B cell (primary cell): Measurements from ENCODE around the gene JAK3. TPM values are rescaled to one million over a fixed set of nuclear protein-coding genes. Genes with fewer than 3 reads are reported as not detected.

Experiments
- ATAC-seq: fragments of 200-7000 bp; cut with Tn5 transposase; one replicate; pipeline ENCODE4 v1.10.0; 2021; ENCODE audit warnings: low read depth, mild to moderate bottlenecking, moderate number of reproducible peaks, moderate library complexity
- CTCF ChIA-PET: fragments of 350-600 bp; sonication (Branson Sonifier 250); formaldehyde crosslinking; loops from one replicate; lab custom pipeline; 2021; ENCODE audit warnings: antibody characterized with exemption, inconsistent platforms; lab: Charles Lee
- POLR2A ChIA-PET: fragments of 350-600 bp; sonication (Branson Sonifier 250); formaldehyde crosslinking; loops from one replicate; lab custom pipeline; 2021; ENCODE audit warnings: antibody characterized with exemption; lab: Charles Lee
- DNase-seq: peaks from one replicate; pipeline ENCODE4 v3.0.0; 2013
- H2AFZ ChIP-seq: 2 replicates; pipeline ENCODE4 v1.6.1; 2012; ENCODE audit warnings: mild to moderate bottlenecking, low read depth, low read length; ENCODE audit not compliant: insufficient read depth, poor library complexity, severe bottlenecking
- H3K27ac ChIP-seq, 2 donors: 1 replicate in 1 of 2; 2 replicates in 1 of 2; pipeline ENCODE4 v1.5.1; 2012 to 2013; ENCODE audit warnings: low read length in 2 of 2, mild to moderate bottlenecking in 2 of 2, moderate library complexity in 1 of 2
- H3K27me3 ChIP-seq, 4 experiments: fragments of 200-600 bp in 1 of 4; sonication (generic) in 1 of 4; replicated peaks in 1 of 4; 1 replicate in 2 of 4; 2 replicates in 2 of 4; pipeline versions ENCODE4 v1.6.1 to v1.7.0; 2013 to 2016; ENCODE audit warnings: low read length in 3 of 4, mild to moderate bottlenecking in 2 of 4, mixed read lengths in 1 of 4, moderate library complexity in 1 of 4; ENCODE audit not compliant: insufficient read depth in 4 of 4, control insufficient read depth in 3 of 4; ENCODE audit errors: control extremely low read depth in 1 of 4
- H3K36me3 ChIP-seq, 2 experiments: replicated peaks in 1 of 2; 1 replicate in 1 of 2; 2 replicates in 1 of 2; pipeline versions ENCODE4 v1.6.1 to v1.7.1; 2013; ENCODE audit warnings: low read length in 1 of 2; ENCODE audit not compliant: insufficient read depth in 2 of 2, control insufficient read depth in 1 of 2; ENCODE audit errors: control extremely low read depth in 1 of 2, extremely low read depth in 1 of 2
- H3K4me1 ChIP-seq, 2 donors: fragments of 200-600 bp in 1 of 2; sonication (generic) in 1 of 2; 1 replicate in 1 of 2; 2 replicates in 1 of 2; pipeline versions ENCODE4 v1.5.1 to v1.6.1; 2013 to 2017; ENCODE audit warnings: low read length in 2 of 2; ENCODE audit not compliant: control insufficient read depth in 2 of 2, insufficient read depth in 2 of 2
- H3K4me2 ChIP-seq: replicated peaks from 2 replicates; pipeline ENCODE3; 2012; ENCODE audit warnings: mild to moderate bottlenecking, low read depth, low read length; ENCODE audit not compliant: poor library complexity, severe bottlenecking
- H3K4me3 ChIP-seq, 5 experiments: fragments of 200-600 bp in 1 of 5; sonication (generic) in 1 of 5; 1 replicate in 3 of 5; 2 replicates in 2 of 5; pipeline versions ENCODE4 v1.5.1 to v1.7.0; 2011 to 2016; ENCODE audit warnings: low read length in 4 of 5, mild to moderate bottlenecking in 4 of 5, low read depth in 2 of 5, control low read depth in 1 of 5, moderate library complexity in 1 of 5; ENCODE audit not compliant: insufficient read depth in 1 of 5; ENCODE audit errors: control extremely low read depth in 1 of 5, extremely low read depth in 1 of 5
- H3K79me2 ChIP-seq: fragments of 200-600 bp; sonication (generic); one replicate; pipeline ENCODE4 v1.6.0; 2016; ENCODE audit warnings: low read length; ENCODE audit not compliant: control insufficient read depth, insufficient read depth
- H3K9ac ChIP-seq: fragments of 200-600 bp; sonication (generic); 2 replicates; pipeline ENCODE4 v1.6.1; 2017; ENCODE audit warnings: mild to moderate bottlenecking, low read length, moderate library complexity
- H3K9me3 ChIP-seq, 3 donors: one replicate each; pipeline versions ENCODE4 v1.6.1 to v1.7.1; 2013; ENCODE audit warnings: low read length in 2 of 3; ENCODE audit not compliant: control insufficient read depth in 2 of 3, insufficient read depth in 1 of 3; ENCODE audit errors: control extremely low read depth in 1 of 3
- H4K20me1 ChIP-seq: 2 replicates; pipeline ENCODE4 v1.6.0; 2012; ENCODE audit warnings: mild to moderate bottlenecking, low read length; ENCODE audit not compliant: insufficient read depth, control insufficient read depth, poor library complexity, severe bottlenecking
- H3K27ac Mint-ChIP-seq: one replicate; pipeline ENCODE4 v1.8.0; 2021; ENCODE audit warnings: mixed read lengths
- H3K27me3 Mint-ChIP-seq: one replicate; pipeline ENCODE4 v1.8.0; 2021; ENCODE audit warnings: mixed read lengths
- H3K4me1 Mint-ChIP-seq: one replicate; pipeline ENCODE4 v1.8.0; 2021; ENCODE audit warnings: mixed read lengths
- H3K4me3 Mint-ChIP-seq: one replicate; pipeline ENCODE4 v1.8.0; 2021; ENCODE audit warnings: mixed read lengths
- H3K9me3 Mint-ChIP-seq: one replicate; pipeline ENCODE4 v1.8.0; 2022; ENCODE audit warnings: mixed read lengths; ENCODE audit not compliant: insufficient read depth
- EZH2 ChIP-seq: IDR thresholded peaks from 2 replicates; pipeline ENCODE4 v1.6.1; 2012; ENCODE audit warnings: borderline replicate concordance, low read depth, mild to moderate bottlenecking, moderate library complexity, low read length; ENCODE audit not compliant: insufficient read depth, poor library complexity, severe bottlenecking
- WGBS: methylation state at CpG from one replicate; pipeline ENCODE4 v1.1.5; 2013; ENCODE audit warnings: missing lambda C conversion rate; ENCODE audit not compliant: insufficient coverage; 5-methylcytosine and 5-hydroxymethylcytosine counted together
- intact Hi-C: fragments of 100-400 bp; cut with micrococcal nuclease; formaldehyde crosslinking; loops from one replicate; pipeline ENCODE4 v1.10.0; 2022
- polyA plus RNA-seq: library from polyadenylated mRNA; depleted of rRNA; stranded (reverse); fragments of >200 nt; gene quantifications from 2 replicates; pipeline ENCODE4 v1.2.3, GENCODE V29; 2012
- total RNA-seq, 2 donors: library from RNA; stranded (reverse); fragments of 120-200 nt in 1 of 2; gene quantifications; 1 replicate in 1 of 2; 2 replicates in 1 of 2; pipeline versions ENCODE4 v1.2.3 to v1.2.4, GENCODE V29; 2013 to 2022
- TF ChIP-seq, protein P1 (sequence below): fragments of 200-600 bp; IDR thresholded peaks from one replicate; pipeline ENCODE4 v1.8.0; 2022; ENCODE audit warnings: antibody characterized with exemption, mild to moderate bottlenecking

The JAK3 gene
- total and polyA plus RNA-seq, 2 donors (not counting 1 experiment from before 2014, with no cell fraction given) = 102 to 143 TPM

DNA sequence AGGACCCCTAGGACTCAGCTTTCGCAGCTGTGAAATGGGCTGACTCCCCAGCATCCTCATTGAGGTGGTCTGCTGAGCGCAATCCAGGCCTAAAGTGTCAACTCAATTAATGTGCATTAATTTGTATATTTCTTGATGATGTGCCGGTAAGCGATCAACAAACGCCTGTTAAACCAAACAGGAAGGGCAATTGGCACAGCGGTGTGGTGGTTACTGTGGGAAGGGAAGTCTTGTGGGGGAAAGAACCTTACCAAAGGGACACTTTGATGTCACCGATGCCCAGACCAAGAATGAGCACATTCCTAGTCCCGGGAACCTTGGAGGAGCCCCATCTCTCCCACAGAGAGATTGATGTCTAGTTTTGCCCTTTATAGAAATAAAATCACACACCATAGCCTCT lies 1.6 kb downstream of the JAK3 start:
- DNase-seq (no peak), ATAC-seq (no peak)
- peaks cover 54% of the 10 kb centered on the region for H3K4me1 Mint-ChIP-seq
- Histone ChIP-seq H3K4me1 (peaks cover 51 to 77% of the 10 kb centered on the region in 2 donors), H3K27ac (peak overlapping the region; percentile 10 to 94), H3K79me2 (peaks cover 63% of the 10 kb centered on the region), H4K20me1 (peaks cover 36% of the 10 kb centered on the region), H3K9ac (no peak overlapping the region), H3K36me3 (peaks cover 0 to 33% of the 10 kb centered on the region in 2 experiments), H3K4me3 (peak overlapping the region in 4 of 5 experiments; percentile 6 to 67 (median 12)), H3K9me3 (peaks cover 0 to 6% (median 0%) of the 10 kb centered on the region in 3 donors), H3K4me2 (peak overlapping the region; percentile 93), H2AFZ (no peak overlapping the region), H3K27me3 (no peaks in the 10 kb centered on the region)
- H3K4me3 Mint-ChIP-seq = peak overlapping the region; percentile 75
- H3K27me3 Mint-ChIP-seq = no peaks in the 10 kb centered on the region
- H3K9me3 Mint-ChIP-seq = no peaks in the 10 kb centered on the region
- TF ChIP-seq, protein P1, sequence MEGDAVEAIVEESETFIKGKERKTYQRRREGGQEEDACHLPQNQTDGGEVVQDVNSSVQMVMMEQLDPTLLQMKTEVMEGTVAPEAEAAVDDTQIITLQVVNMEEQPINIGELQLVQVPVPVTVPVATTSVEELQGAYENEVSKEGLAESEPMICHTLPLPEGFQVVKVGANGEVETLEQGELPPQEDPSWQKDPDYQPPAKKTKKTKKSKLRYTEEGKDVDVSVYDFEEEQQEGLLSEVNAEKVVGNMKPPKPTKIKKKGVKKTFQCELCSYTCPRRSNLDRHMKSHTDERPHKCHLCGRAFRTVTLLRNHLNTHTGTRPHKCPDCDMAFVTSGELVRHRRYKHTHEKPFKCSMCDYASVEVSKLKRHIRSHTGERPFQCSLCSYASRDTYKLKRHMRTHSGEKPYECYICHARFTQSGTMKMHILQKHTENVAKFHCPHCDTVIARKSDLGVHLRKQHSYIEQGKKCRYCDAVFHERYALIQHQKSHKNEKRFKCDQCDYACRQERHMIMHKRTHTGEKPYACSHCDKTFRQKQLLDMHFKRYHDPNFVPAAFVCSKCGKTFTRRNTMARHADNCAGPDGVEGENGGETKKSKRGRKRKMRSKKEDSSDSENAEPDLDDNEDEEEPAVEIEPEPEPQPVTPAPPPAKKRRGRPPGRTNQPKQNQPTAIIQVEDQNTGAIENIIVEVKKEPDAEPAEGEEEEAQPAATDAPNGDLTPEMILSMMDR = no peak
- no peak for TF ChIP-seq EZH2
- POLR2A ChIA-PET = no interaction called here
- CTCF ChIA-PET = interaction anchor here (1.0 to 5.6 kb wide), 4 partner anchors 9 to 62 kb away, joined by 3 to 50 read pairs (median 6); partner anchors contain the start of gene RPL18A
- intact Hi-C loops = no loop called here
- WGBS = 40% methylated on average over 5 of the region's 8 CpGs
- H3K27ac Mint-ChIP-seq = peak overlapping the region; percentile 81

DNA sequence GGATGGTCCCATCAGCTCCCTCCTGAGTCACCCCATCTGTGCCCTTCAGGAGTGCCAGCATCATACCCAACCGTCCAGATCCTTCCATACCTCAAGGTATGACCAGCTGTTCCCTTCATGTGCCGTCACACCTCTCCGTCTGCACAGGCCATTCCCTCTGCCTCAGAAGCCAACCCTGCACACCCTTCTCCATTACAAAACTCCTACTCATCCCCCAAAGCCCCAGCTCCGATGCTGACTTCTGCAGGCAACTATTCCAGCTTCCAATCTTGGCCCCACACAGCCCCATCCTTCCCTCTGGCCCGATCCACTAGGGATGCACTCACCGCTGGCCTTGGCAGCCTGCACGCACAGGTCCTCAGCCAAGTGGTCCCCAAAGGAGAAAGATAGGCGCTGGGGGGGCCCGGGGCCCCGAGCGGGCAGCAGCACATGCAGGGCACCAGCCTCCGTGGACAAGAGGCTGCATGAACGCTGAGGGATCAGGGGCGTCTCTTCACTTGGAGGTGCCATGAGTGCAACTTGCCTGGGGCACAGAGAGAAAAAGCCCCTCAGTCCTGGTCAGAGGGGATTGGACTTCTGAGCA lies 3.8 kb downstream of the JAK3 start:
- peaks cover 0 to 53% of the 10 kb centered on the region in 2 experiments for H3K36me3 ChIP-seq
- H3K9ac ChIP-seq = no peak overlapping the region
- CTCF ChIA-PET = no interaction called here
- intact Hi-C loops = no loop called here
- POLR2A ChIA-PET = no interaction called here
- H3K9me3 ChIP-seq = peaks cover 0 to 6% (median 0%) of the 10 kb centered on the region in 3 donors
- H3K4me3 ChIP-seq = no peak overlapping the region
- ATAC-seq (no peak), DNase-seq (no peak)
- H3K27ac ChIP-seq = no peak overlapping the region
- peaks cover 74% of the 10 kb centered on the region for H3K79me2 ChIP-seq
- H3K4me2 ChIP-seq = no peak overlapping the region
- H3K4me1 ChIP-seq = peaks cover 33 to 55% of the 10 kb centered on the region in 2 donors
- Mint-ChIP-seq H3K9me3 (no peaks in the 10 kb centered on the region), H3K4me1 (peaks cover 43% of the 10 kb centered on the region), H3K27ac (peak overlapping the region; percentile 56), H3K4me3 (peak overlapping the region; percentile 32), H3K27me3 (no peaks in the 10 kb centered on the region)
- peaks cover 44% of the 10 kb centered on the region for H4K20me1 ChIP-seq
- H2AFZ ChIP-seq = no peak overlapping the region
- WGBS = 86% methylated on average over 14 of the region's 14 CpGs
- H3K27me3 ChIP-seq = no peaks in the 10 kb centered on the region
- TF ChIP-seq EZH2 = no peak
- TF ChIP-seq, protein P1 = no peak
